HEK293T (cell line): ENCODE measurements around the gene SLC26A8.

ENCODE experiments used
- CTCF ChIA-PET: fragments of 350-600 bp; formaldehyde crosslinking; extraction: SDS; loops from one replicate; lab custom pipeline; 2021; ENCODE audit warnings: antibody characterized with exemption, inconsistent platforms; lab: Yijun Ruan, JAX
- POLR2A ChIA-PET: fragments of 350-600 bp; formaldehyde crosslinking; extraction: SDS; loops from one replicate; lab custom pipeline; 2020; ENCODE audit warnings: antibody characterized with exemption, inconsistent platforms; lab: Yijun Ruan, JAX
- DNase-seq: peaks from one replicate; pipeline ENCODE4 v3.0.0; 2012; ENCODE audit warnings: mixed read lengths; ENCODE audit errors: extremely low spot score
- ARNT ChIP-seq: fragments of 450-650 bp; IDR thresholded peaks from 2 replicates; pipeline ENCODE4 v1.6.1; 2017; ENCODE audit warnings: mild to moderate bottlenecking
- BHLHE40 ChIP-seq: fragments of 450-650 bp; IDR thresholded peaks from 2 replicates; pipeline ENCODE4 v1.6.1; 2016; ENCODE audit warnings: mild to moderate bottlenecking, moderate library complexity, borderline replicate concordance
- CTBP1 ChIP-seq: fragments of 450-650 bp; IDR thresholded peaks from 2 replicates; pipeline ENCODE4 v1.6.1; 2016; ENCODE audit warnings: borderline replicate concordance
- ELF4 ChIP-seq: fragments of 450-650 bp; IDR thresholded peaks from 2 replicates; pipeline ENCODE4 v1.6.1; 2017; ENCODE audit warnings: antibody characterized with exemption
- FOXA1 ChIP-seq: fragments of 450-650 bp; IDR thresholded peaks from 2 replicates; pipeline ENCODE4 v1.6.1; 2016; ENCODE audit warnings: mild to moderate bottlenecking
- FOXK2 ChIP-seq: fragments of 450-650 bp; IDR thresholded peaks from 2 replicates; pipeline ENCODE4 v1.6.1; 2016; ENCODE audit warnings: mild to moderate bottlenecking
- FOXM1 ChIP-seq: fragments of 450-650 bp; IDR thresholded peaks from 2 replicates; pipeline ENCODE4 v1.6.1; 2017; ENCODE audit warnings: mild to moderate bottlenecking, borderline replicate concordance
- HDGF ChIP-seq: fragments of 450-650 bp; IDR thresholded peaks from 2 replicates; pipeline ENCODE4 v1.6.1; 2017; ENCODE audit warnings: antibody characterized with exemption, borderline replicate concordance
- L3MBTL2 ChIP-seq: fragments of 450-650 bp; conservative IDR thresholded peaks from 2 replicates; pipeline ENCODE4 v1.6.1; 2016; ENCODE audit warnings: mild to moderate bottlenecking
- LEF1 ChIP-seq: fragments of 450-650 bp; IDR thresholded peaks from 2 replicates; pipeline ENCODE4 v1.6.1; 2017; ENCODE audit warnings: mild to moderate bottlenecking, borderline replicate concordance
- NFRKB ChIP-seq: fragments of 450-650 bp; IDR thresholded peaks from 2 replicates; pipeline ENCODE4 v1.6.1; 2016; ENCODE audit warnings: mild to moderate bottlenecking, moderate library complexity
- SP1 ChIP-seq: fragments of 450-650 bp; IDR thresholded peaks from 2 replicates; pipeline ENCODE4 v1.6.1; 2017
- SUZ12 ChIP-seq: fragments of 450-650 bp; IDR thresholded peaks from 2 replicates; pipeline ENCODE4 v1.6.1; 2016; ENCODE audit warnings: mild to moderate bottlenecking
- TARDBP ChIP-seq: fragments of 450-650 bp; IDR thresholded peaks from 2 replicates; pipeline ENCODE4 v1.6.1; 2016
- ZNF384 ChIP-seq: fragments of 450-650 bp; IDR thresholded peaks from 2 replicates; pipeline ENCODE4 v1.6.1; 2016
- TF ChIP-seq, protein P1 (sequence below): fragments of 450-650 bp; IDR thresholded peaks from 2 replicates; pipeline ENCODE4 v1.6.1; 2016

The SLC26A8 gene

DNA sequence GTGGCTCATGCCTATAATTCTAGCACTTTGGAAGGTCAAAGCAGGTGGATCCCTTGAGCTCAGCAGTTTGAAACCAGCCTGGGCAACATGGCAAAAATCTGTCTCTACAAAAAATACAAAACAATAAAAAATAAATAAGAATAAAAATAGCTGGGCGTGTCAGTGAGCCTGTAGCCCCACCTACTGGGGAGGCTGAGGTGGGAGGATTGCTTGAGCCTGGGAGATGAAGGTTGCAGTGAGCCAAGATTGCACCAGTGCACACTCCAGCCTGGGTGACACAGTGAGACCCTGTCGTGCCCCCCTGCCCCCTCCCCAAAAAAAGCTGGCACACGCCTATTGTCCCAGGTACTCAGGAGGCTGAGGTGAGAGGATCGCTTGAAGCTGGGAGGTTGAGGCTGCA lies 68.5 kb downstream of the SLC26A8 start:
- TF ChIP-seq NFRKB (no peak), CTBP1 (no peak), FOXA1 (no peak), SP1 (no peak), FOXK2 (no peak), L3MBTL2 (no peak), HDGF (no peak)
- POLR2A ChIA-PET = no interaction called here
- no peak for DNase-seq
- CTCF ChIA-PET = interaction anchor here (0.6 to 0.8 kb wide), 3 partner anchors 14 to 462 kb away, joined by 3 to 9 read pairs (median 3); no protein-coding TSS in a partner anchor

DNA sequence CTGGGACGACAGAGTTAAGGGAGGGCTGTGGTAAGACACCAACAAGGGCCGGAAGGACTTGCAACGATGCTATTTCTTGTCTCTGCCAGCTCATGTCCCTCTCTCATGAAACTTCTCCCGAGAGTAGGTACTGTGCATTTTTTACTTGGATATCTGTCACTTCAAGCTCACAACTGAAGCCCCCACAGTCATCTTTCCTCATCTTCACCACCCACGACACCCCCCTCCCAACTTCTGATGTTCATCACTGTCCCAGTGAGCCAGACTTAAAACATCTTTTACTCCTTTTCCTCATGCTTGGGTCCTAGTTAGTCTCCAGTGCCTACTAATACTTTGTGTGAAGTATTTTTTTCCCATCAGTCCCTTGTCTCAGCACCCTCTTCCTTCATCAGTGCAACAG lies 68.9 kb downstream of the SLC26A8 start:
- no peak for DNase-seq
- POLR2A ChIA-PET = no interaction called here
- TF ChIP-seq NFRKB = no peak
- no peak for TF ChIP-seq FOXM1
- CTCF ChIA-PET = interaction anchor here (0.6 kb wide), 1 partner anchor 14 kb away, joined by 3 read pairs; no protein-coding TSS in a partner anchor

DNA sequence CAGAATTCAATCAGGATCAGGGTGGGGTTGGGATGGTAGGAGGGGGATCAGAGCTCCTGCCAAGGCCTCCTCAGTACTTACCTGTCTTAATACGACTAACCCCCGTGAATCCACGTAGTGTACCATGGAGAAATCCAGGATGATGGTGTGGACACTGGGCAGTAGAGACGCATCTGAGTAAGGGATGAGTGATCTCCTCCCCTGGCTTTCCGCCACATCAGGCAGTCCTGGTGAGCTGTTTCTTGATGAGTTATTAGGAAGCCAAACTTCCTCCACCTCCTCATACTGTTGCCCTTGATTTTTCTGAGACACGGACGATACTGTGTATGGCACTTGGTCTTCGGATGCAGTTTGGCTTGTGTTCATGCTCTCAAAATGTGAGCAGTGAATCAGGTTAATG lies 69.4 kb downstream of the SLC26A8 start:
- no peak for DNase-seq
- POLR2A ChIA-PET = no interaction called here
- TF ChIP-seq SP1 (no peak), FOXA1 (no peak), FOXK2 (no peak), FOXM1 (no peak), L3MBTL2 (no peak), HDGF (no peak), BHLHE40 (no peak), ELF4 (no peak), ARNT (no peak), ZNF384 (no peak), TARDBP (no peak), LEF1 (no peak), SUZ12 (no peak), NFRKB (no peak), CTBP1 (no peak)
- TF ChIP-seq, protein P1, sequence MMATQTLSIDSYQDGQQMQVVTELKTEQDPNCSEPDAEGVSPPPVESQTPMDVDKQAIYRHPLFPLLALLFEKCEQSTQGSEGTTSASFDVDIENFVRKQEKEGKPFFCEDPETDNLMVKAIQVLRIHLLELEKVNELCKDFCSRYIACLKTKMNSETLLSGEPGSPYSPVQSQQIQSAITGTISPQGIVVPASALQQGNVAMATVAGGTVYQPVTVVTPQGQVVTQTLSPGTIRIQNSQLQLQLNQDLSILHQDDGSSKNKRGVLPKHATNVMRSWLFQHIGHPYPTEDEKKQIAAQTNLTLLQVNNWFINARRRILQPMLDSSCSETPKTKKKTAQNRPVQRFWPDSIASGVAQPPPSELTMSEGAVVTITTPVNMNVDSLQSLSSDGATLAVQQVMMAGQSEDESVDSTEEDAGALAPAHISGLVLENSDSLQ = no peak
- CTCF ChIA-PET = interaction anchor here (0.5 kb wide), 1 partner anchor 48 kb away, joined by 4 read pairs; no protein-coding TSS in a partner anchor

DNA sequence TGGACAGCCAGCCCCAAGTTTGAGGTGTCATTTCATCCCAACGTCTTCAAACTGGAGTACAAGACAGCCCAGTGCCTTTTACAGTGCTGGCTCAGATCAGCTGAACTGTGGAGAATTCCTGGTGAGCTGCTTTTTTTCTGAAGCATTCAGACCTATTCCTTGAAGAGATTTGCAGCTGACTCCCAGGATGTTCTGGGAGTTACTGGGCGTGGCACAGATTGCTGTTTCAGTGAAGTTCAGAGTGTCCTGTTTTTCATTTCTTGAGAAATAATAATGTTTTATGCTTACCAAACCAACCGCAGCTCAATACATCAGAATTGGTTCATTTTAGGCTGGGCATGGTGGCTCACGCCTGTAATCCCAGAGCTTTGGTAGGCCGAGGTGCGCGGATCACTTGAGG lies 70.1 kb downstream of the SLC26A8 start:
- TF ChIP-seq HDGF (no peak), NFRKB (no peak), FOXA1 (no peak), ELF4 (no peak), LEF1 (no peak), L3MBTL2 (no peak), ZNF384 (no peak), FOXM1 (no peak), SUZ12 (no peak), ARNT (no peak), BHLHE40 (no peak), CTBP1 (no peak), TARDBP (no peak), FOXK2 (no peak), SP1 (no peak)
- TF ChIP-seq, protein P1 = no peak
- DNase-seq = no peak
- CTCF ChIA-PET = interaction anchor here (0.5 to 0.6 kb wide), 2 partner anchors 48 to 150 kb away, joined by 3 to 4 read pairs; no protein-coding TSS in a partner anchor
- POLR2A ChIA-PET = no interaction called here

DNA sequence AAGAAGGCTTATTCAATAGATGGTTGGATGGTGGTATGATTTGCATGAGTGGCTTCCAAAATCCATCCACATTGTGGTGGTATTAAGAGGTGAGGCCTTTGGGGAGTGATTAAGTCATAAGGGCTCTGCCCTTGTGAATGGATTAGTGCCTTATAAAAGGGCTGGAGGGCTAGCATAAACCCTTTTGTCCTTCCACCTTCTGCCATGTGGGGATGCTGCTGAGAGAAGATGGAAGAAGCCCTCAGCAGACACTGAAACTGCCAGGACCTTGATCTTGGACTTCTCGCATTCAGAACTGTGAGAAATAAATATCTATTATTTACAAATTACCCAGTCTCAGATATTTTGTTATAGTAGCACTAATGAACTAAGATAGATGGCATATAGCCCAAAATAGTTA lies 75.7 kb downstream of the SLC26A8 start:
- TF ChIP-seq HDGF = no peak
- no peak for TF ChIP-seq SUZ12
- no peak for TF ChIP-seq FOXK2
- TF ChIP-seq FOXM1 = no peak
- TF ChIP-seq LEF1 = no peak
- no peak for TF ChIP-seq SP1
- ChIA-PET CTCF (no interaction called here), POLR2A (no interaction called here)
- DNase-seq = no peak

DNA sequence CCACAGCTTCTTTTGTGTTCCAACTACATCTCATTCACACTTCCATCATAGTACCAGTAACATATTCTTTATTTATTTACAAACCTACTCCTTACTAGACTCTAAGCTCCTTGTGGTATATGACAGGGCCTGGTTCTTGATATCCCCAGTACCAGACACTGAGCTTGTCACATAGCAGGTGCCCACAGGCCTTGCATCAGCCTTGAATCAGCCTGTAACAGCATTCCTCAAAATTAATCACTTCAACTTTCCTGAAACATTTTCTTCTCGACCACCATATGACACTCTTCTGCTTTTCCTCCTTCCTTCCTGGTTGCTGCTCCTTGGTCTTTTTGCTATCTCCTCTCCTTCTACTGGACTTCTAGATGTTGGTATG lies 78.8 kb downstream of the SLC26A8 start:
- no peak for TF ChIP-seq L3MBTL2
- TF ChIP-seq FOXM1 = no peak
- TF ChIP-seq CTBP1 = no peak
- no peak for TF ChIP-seq ZNF384
- TF ChIP-seq LEF1 = no peak
- TF ChIP-seq ARNT = no peak
- no peak for DNase-seq
- POLR2A ChIA-PET = no interaction called here
- CTCF ChIA-PET = interaction anchor here (0.5 kb wide), 1 partner anchor 104 kb away, joined by 4 read pairs; no protein-coding TSS in a partner anchor

DNA sequence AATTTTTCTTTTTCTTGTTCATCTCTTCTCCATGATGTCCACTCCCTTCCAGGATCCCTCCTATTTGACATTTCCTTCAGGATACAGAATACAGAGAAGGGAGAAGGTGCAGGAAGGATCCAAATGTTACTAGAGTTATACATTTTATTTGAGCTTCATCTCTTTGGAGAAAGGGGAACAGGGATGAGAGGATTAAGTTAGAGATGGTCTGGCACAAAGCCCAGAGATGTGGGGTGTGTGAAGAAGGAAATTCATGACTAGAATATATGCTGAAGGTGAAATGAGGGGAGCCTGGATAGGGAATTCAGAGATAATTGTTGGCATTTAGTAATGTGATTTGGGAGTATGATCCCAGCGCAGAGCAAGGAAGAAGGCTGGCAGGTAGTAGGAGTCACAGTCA lies 81.1 kb downstream of the SLC26A8 start:
- CTCF ChIA-PET = no interaction called here
- TF ChIP-seq BHLHE40 (no peak), LEF1 (no peak), FOXM1 (no peak), ZNF384 (no peak), SUZ12 (no peak), FOXK2 (no peak), FOXA1 (no peak), HDGF (no peak), SP1 (no peak), ARNT (no peak), NFRKB (no peak), TARDBP (no peak), CTBP1 (no peak), L3MBTL2 (no peak)
- TF ChIP-seq, protein P1 = no peak
- no peak for DNase-seq
- POLR2A ChIA-PET = no interaction called here
